ENCODE results near the gene GNPTAB. TPM values are rescaled to one million over a fixed set of nuclear protein-coding genes. Genes with fewer than 3 reads are reported as not detected.

Gene GNPTAB
- total RNA-seq, 1 donor from 2014 or later = 43.7 TPM

- peaks cover 8% of the 10 kb centered on the region for H4K20me1 ChIP-seq (ENCODE audit: insufficient read depth, low read length)
- H3K27me3 ChIP-seq (ENCODE audit: insufficient read depth, low read length) = no peaks in the 10 kb centered on the region
- no peak overlapping the region for H3K4me3 ChIP-seq (ENCODE audit: insufficient read depth, low read depth, low read length)
- TF ChIP-seq EZH2 (IDR thresholded peaks at IDR 0.05; ENCODE audit: insufficient read depth, low read length) (no peak), CTCF (IDR thresholded peaks at IDR 0.05; ENCODE audit: insufficient read depth, low read depth, low read length) (no peak)
- peaks cover 8% of the 10 kb centered on the region for H3K4me1 Mint-ChIP-seq (ENCODE audit: low read depth, unreplicated experiment)
- no peaks in the 10 kb centered on the region for H3K36me3 ChIP-seq (ENCODE audit: insufficient read depth, low read length)
- no peaks in the 10 kb centered on the region for H3K9me3 Mint-ChIP-seq (ENCODE audit: unreplicated experiment)
- H3K9me3 ChIP-seq (ENCODE audit: insufficient read depth, low read depth, low read length) = no peaks in the 10 kb centered on the region
- FAIRE-seq = peak; percentile 90
- peak; percentile 84 for DNase-seq (ENCODE audit: low read depth)
- no peak overlapping the region for H3K9ac ChIP-seq (ENCODE audit: low read length)
- peaks cover 4% of the 10 kb centered on the region for H3K4me1 ChIP-seq (ENCODE audit: insufficient read depth, low read length)
- peak overlapping the region; percentile 27 for H3K27ac ChIP-seq (ENCODE audit: low read depth, low read length)
- H3K4me3 Mint-ChIP-seq (ENCODE audit: unreplicated experiment) = no peak overlapping the region
- no peaks in the 10 kb centered on the region for H3K79me2 ChIP-seq (ENCODE audit: insufficient read depth, low read length)
- no peak overlapping the region for H2AFZ ChIP-seq (ENCODE audit: low read depth, low read length)
- H3K36me3 Mint-ChIP-seq (ENCODE audit: low read depth, unreplicated experiment) = peaks cover 7% of the 10 kb centered on the region
- H3K27ac Mint-ChIP-seq (ENCODE audit: unreplicated experiment) = peak overlapping the region; percentile 16
- H3K4me2 ChIP-seq (ENCODE audit: low read length) = no peak overlapping the region
- H3K27me3 Mint-ChIP-seq (ENCODE audit: low read depth, unreplicated experiment) = no peaks in the 10 kb centered on the region
Observed at GRCh38 chr12:101793401-101793800, 37.4 kb downstream of the GNPTAB start.

GRCh38 chr12:101792046-101792931, 38.5 kb downstream of the GNPTAB start:
- Histone ChIP-seq H3K79me2 (ENCODE audit: insufficient read depth, low read length) (no peaks in the 10 kb centered on the region), H3K9ac (ENCODE audit: low read length) (no peak overlapping the region), H3K27me3 (ENCODE audit: insufficient read depth, low read length) (no peaks in the 10 kb centered on the region), H2AFZ (ENCODE audit: low read depth, low read length) (no peak overlapping the region), H3K9me3 (ENCODE audit: insufficient read depth, low read depth, low read length) (no peaks in the 10 kb centered on the region), H3K4me3 (ENCODE audit: insufficient read depth, low read depth, low read length) (no peak overlapping the region), H3K4me2 (ENCODE audit: low read length) (no peak overlapping the region), H4K20me1 (ENCODE audit: insufficient read depth, low read length) (peaks cover 4% of the 10 kb centered on the region), H3K36me3 (ENCODE audit: insufficient read depth, low read length) (no peaks in the 10 kb centered on the region), H3K4me1 (ENCODE audit: insufficient read depth, low read length) (peaks cover 4% of the 10 kb centered on the region), H3K27ac (ENCODE audit: low read depth, low read length) (no peak overlapping the region)
- Mint-ChIP-seq H3K4me3 (ENCODE audit: unreplicated experiment) (no peak overlapping the region), H3K27me3 (ENCODE audit: low read depth, unreplicated experiment) (no peaks in the 10 kb centered on the region), H3K36me3 (ENCODE audit: low read depth, unreplicated experiment) (peaks cover 9% of the 10 kb centered on the region), H3K4me1 (ENCODE audit: low read depth, unreplicated experiment) (peaks cover 8% of the 10 kb centered on the region), H3K9me3 (ENCODE audit: unreplicated experiment) (no peaks in the 10 kb centered on the region), H3K27ac (ENCODE audit: unreplicated experiment) (no peak overlapping the region)
- DNase-seq (ENCODE audit: low read depth) (no peak), FAIRE-seq (no peak)
- TF ChIP-seq EZH2 (IDR thresholded peaks at IDR 0.05; ENCODE audit: insufficient read depth, low read length) (no peak), CTCF (IDR thresholded peaks at IDR 0.05; ENCODE audit: insufficient read depth, low read depth, low read length) (peak; percentile 25)

GRCh38 chr12:101789171-101789570, 41.6 kb downstream of the GNPTAB start:
- H3K27me3 Mint-ChIP-seq (ENCODE audit: low read depth, unreplicated experiment) = no peaks in the 10 kb centered on the region
- Histone ChIP-seq H3K36me3 (ENCODE audit: insufficient read depth, low read length) (no peaks in the 10 kb centered on the region), H2AFZ (ENCODE audit: low read depth, low read length) (no peak overlapping the region), H3K4me2 (ENCODE audit: low read length) (no peak overlapping the region), H3K27ac (ENCODE audit: low read depth, low read length) (no peak overlapping the region), H3K9ac (ENCODE audit: low read length) (no peak overlapping the region), H4K20me1 (ENCODE audit: insufficient read depth, low read length) (no peaks in the 10 kb centered on the region), H3K79me2 (ENCODE audit: insufficient read depth, low read length) (no peaks in the 10 kb centered on the region), H3K4me3 (ENCODE audit: insufficient read depth, low read depth, low read length) (no peak overlapping the region), H3K4me1 (ENCODE audit: insufficient read depth, low read length) (peaks cover 4% of the 10 kb centered on the region), H3K9me3 (ENCODE audit: insufficient read depth, low read depth, low read length) (no peaks in the 10 kb centered on the region), H3K27me3 (ENCODE audit: insufficient read depth, low read length) (no peaks in the 10 kb centered on the region)
- H3K4me1 Mint-ChIP-seq (ENCODE audit: low read depth, unreplicated experiment) = peaks cover 8% of the 10 kb centered on the region
- no peak overlapping the region for H3K4me3 Mint-ChIP-seq (ENCODE audit: unreplicated experiment)
- no peak for FAIRE-seq
- no peak for DNase-seq (ENCODE audit: low read depth)
- TF ChIP-seq EZH2 (IDR thresholded peaks at IDR 0.05; ENCODE audit: insufficient read depth, low read length) (no peak), CTCF (IDR thresholded peaks at IDR 0.05; ENCODE audit: insufficient read depth, low read depth, low read length) (no peak)
- H3K36me3 Mint-ChIP-seq (ENCODE audit: low read depth, unreplicated experiment) = peaks cover 9% of the 10 kb centered on the region
- H3K9me3 Mint-ChIP-seq (ENCODE audit: unreplicated experiment) = no peaks in the 10 kb centered on the region
- H3K27ac Mint-ChIP-seq (ENCODE audit: unreplicated experiment) = no peak overlapping the region

Data from astrocyte (in vitro differentiated cells and primary cell).